ENCODE data around the gene LZTS3. TPM values are rescaled to one million over a fixed set of nuclear protein-coding genes. Genes with fewer than 3 reads are reported as not detected.
A peak's percentile ranks its signal among the peaks of the same experiment; 100 is the strongest.

LZTS3 gene
- total RNA-seq, 1 donor from 2014 or later = 12.8 TPM

DNA sequence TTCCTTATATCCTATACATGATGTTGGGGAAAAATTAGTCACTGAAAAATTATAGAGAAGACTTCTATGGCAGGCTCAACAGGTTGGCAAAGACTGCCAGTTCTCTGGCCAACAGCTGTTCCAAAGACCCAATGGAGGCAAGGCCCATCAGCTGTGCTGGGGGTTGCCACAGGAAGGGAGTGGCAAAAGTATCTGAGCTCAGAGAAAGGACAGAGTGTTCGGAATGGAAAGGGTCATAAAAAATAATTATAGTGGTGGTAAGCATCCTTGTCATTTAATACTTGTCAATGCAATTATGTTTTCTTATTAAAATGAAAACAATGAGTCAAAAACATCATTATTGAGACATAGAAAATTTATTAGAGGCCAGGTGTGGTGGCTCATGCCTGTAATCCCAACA lies 49.8 kb downstream of the LZTS3 start:
- Histone ChIP-seq H3K27ac (no peak overlapping the region), H3K27me3 (no peaks in the 10 kb centered on the region), H3K4me3 (no peak overlapping the region), H3K36me3 (peaks cover 5 to 26% of the 10 kb centered on the region in 2 donors), H3K4me1 (no peaks in the 10 kb centered on the region), H3K9me3 (no peaks in the 10 kb centered on the region)
- no peak for DNase-seq (ENCODE audit: extremely low spot score in 2 of 2)
- no peak for TF ChIP-seq POLR2A (IDR thresholded peaks at IDR 0.05)
- TF ChIP-seq POLR2AphosphoS5 (IDR thresholded peaks at IDR 0.05; ENCODE audit: insufficient read depth in 1 of 2, low read depth in 1 of 2) = no peak
- TF ChIP-seq, protein P1, sequence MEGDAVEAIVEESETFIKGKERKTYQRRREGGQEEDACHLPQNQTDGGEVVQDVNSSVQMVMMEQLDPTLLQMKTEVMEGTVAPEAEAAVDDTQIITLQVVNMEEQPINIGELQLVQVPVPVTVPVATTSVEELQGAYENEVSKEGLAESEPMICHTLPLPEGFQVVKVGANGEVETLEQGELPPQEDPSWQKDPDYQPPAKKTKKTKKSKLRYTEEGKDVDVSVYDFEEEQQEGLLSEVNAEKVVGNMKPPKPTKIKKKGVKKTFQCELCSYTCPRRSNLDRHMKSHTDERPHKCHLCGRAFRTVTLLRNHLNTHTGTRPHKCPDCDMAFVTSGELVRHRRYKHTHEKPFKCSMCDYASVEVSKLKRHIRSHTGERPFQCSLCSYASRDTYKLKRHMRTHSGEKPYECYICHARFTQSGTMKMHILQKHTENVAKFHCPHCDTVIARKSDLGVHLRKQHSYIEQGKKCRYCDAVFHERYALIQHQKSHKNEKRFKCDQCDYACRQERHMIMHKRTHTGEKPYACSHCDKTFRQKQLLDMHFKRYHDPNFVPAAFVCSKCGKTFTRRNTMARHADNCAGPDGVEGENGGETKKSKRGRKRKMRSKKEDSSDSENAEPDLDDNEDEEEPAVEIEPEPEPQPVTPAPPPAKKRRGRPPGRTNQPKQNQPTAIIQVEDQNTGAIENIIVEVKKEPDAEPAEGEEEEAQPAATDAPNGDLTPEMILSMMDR (IDR thresholded peaks at IDR 0.05) = no peak
- intact Hi-C loops (cut with DNase I) = no loop called here

DNA sequence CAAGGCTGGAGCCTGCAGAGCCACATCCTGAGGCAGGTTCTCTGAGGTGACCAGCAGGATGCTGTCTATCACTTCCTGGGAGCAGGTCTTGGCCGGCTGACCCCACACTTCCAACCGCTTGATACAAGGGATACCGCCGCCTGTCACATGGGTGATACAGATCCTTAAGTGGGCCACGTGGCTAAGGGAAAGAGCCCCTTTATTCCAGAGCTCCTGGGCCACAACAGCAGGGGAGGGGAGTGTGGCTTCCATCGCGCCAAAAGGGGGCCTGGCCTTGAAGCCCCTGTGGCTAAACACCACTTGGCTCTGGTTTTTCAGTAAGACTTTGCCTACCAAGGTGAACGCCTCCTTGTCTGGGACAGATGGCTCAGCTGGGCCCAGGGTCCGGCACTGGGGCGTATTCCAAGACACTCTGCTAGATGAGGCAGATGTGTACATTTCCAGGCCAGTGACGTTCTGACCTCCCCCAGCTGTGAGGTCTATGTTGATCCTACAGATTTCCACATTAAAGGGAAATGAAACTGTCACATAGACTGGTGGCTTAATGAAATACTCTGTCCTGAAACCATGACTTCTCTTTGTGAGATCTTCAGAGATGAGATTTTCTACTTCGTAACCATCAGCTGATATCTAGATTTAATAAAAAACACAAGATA lies 51.3 kb downstream of the LZTS3 start:
- intact Hi-C loops (cut with DNase I) = no loop called here

DNA sequence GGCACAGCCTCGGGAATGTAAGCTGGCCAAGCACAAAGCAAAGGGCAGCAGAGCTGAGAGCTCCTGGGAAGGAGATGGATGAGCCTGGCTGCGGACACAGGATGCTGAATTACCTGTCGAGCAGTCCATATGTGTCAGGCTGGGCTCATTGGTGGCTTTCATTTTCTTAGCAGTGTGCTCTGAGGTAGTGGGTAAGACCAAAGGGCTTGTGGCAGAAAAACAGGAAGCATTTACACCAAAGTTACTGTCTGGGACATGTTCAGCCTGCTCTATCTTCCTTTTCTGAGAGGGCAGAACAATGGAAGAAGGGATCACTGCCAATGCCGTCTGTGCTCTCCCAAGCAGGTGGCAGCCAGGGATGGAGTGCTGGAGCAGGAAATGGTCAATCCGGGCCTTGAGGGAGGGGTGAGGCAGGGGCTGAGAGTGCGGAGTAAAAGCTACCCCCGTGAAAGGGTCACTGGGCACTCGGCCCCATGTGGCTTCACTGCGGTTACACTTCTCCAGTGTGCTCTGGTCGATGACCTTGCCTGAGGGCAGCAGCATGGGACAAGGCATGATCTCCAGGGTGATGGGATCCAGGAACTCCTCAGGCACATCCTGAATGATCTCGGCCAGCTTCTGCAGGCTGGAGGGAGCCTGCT lies 52.0 kb downstream of the LZTS3 start:
- peaks cover 5 to 26% of the 10 kb centered on the region in 2 donors for H3K36me3 ChIP-seq
- H3K27me3 ChIP-seq = no peaks in the 10 kb centered on the region
- no peak overlapping the region for H3K27ac ChIP-seq
- no peak for DNase-seq (ENCODE audit: extremely low spot score in 2 of 2)
- no peaks in the 10 kb centered on the region for H3K9me3 ChIP-seq
- H3K4me3 ChIP-seq = no peak overlapping the region
- no peaks in the 10 kb centered on the region for H3K4me1 ChIP-seq
- intact Hi-C loops (cut with DNase I) = no loop called here
- TF ChIP-seq, protein P1 (IDR thresholded peaks at IDR 0.05) = no peak
- TF ChIP-seq POLR2A (IDR thresholded peaks at IDR 0.05) = no peak
- no peak for TF ChIP-seq POLR2AphosphoS5 (IDR thresholded peaks at IDR 0.05; ENCODE audit: insufficient read depth in 1 of 2, low read depth in 1 of 2)

More for the DNA sequence above, 51.3 kb downstream of the LZTS3 start:
- Histone ChIP-seq H3K27me3 (no peaks in the 10 kb centered on the region), H3K4me3 (no peak overlapping the region), H3K4me1 (no peaks in the 10 kb centered on the region), H3K27ac (no peak overlapping the region), H3K9me3 (no peaks in the 10 kb centered on the region), H3K36me3 (peaks cover 5 to 26% of the 10 kb centered on the region in 2 donors)
- DNase-seq (ENCODE audit: extremely low spot score in 2 of 2) = no peak
- TF ChIP-seq POLR2A (IDR thresholded peaks at IDR 0.05) (no peak), POLR2AphosphoS5 (IDR thresholded peaks at IDR 0.05; ENCODE audit: insufficient read depth in 1 of 2, low read depth in 1 of 2) (no peak)
- TF ChIP-seq, protein P1 (IDR thresholded peaks at IDR 0.05) = no peak

DNA sequence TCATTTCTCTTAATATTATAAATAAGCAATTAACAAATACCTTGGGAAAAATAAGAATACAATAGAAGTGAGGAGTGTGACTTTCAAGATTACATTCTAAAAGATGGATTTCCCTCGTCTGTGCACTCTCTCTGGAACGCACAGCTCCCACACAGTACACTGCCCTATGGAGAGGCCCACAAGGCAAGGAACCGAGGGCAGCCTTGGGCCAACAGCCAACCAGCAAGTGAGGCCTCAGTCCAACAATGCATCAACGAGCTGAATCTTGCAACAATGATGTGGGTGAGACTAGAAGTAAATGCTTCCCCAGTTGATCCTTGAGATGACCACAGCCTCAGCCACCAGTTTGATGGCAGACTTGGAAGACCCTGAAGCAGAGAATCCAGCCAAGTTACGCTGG lies 54.3 kb downstream of the LZTS3 start:
- no peaks in the 10 kb centered on the region for H3K9me3 ChIP-seq
- no peaks in the 10 kb centered on the region for H3K27me3 ChIP-seq
- no peak for DNase-seq (ENCODE audit: extremely low spot score in 2 of 2)
- intact Hi-C loops (cut with DNase I) = loop anchor here (10.0 kb wide), 1 partner anchor 64 kb away; no protein-coding TSS in a partner anchor
- TF ChIP-seq POLR2A (IDR thresholded peaks at IDR 0.05) = no peak
- TF ChIP-seq, protein P1 (IDR thresholded peaks at IDR 0.05) = no peak
- TF ChIP-seq POLR2AphosphoS5 (IDR thresholded peaks at IDR 0.05; ENCODE audit: insufficient read depth in 1 of 2, low read depth in 1 of 2) = no peak
- H3K4me3 ChIP-seq = no peak overlapping the region
- H3K4me1 ChIP-seq = no peaks in the 10 kb centered on the region
- H3K36me3 ChIP-seq = peaks cover 5 to 26% of the 10 kb centered on the region in 2 donors
- peak overlapping the region; percentile 4 for H3K27ac ChIP-seq
